T-cell (primary cell): Measurements from ENCODE around the gene ERP27. TPM values are rescaled to one million over a fixed set of nuclear protein-coding genes. Genes with fewer than 3 reads are reported as not detected.

Experiments
- ATAC-seq, 4 experiments: fragments of 200-7000 bp in 3 of 4; fragments of 150-1000 bp in 1 of 4; cut with Tn5 transposase; replicated peaks in 1 of 4; 1 replicate in 3 of 4; 2 replicates in 1 of 4; pipeline ENCODE4 v1.10.0; 2021; ENCODE audit warnings: moderate library complexity in 3 of 4, mild to moderate bottlenecking in 2 of 4, moderate number of reproducible peaks in 1 of 4
- CTCF ChIA-PET, 2 donors: fragments of 300-600 bp; sonication (Branson Sonifier 250); formaldehyde crosslinking; loops; one replicate each; lab custom pipeline; 2022; ENCODE audit warnings: antibody characterized with exemption in 2 of 2; lab: Charles Lee
- POLR2A ChIA-PET, 2 donors: fragments of 300-600 bp; sonication (Branson Sonifier 250); formaldehyde crosslinking; loops; one replicate each; lab custom pipeline; 2022; ENCODE audit warnings: antibody characterized with exemption in 2 of 2; lab: Charles Lee
- DNase-seq, 35 experiments: peaks; one replicate each; pipeline versions ENCODE4 v3.0.0 to v3.0.0-alpha.2; 2013 to 2023
- H3K27ac ChIP-seq: one replicate; pipeline ENCODE4 v1.5.1; 2013; ENCODE audit warnings: low read length
- H3K27me3 ChIP-seq, 2 experiments: replicated peaks in 1 of 2; 1 replicate in 1 of 2; 2 replicates in 1 of 2; pipeline versions ENCODE4 v1.6.1 to v1.7.0; 2013; ENCODE audit warnings: low read length in 1 of 2, mixed read lengths in 1 of 2; ENCODE audit not compliant: control insufficient read depth in 2 of 2, insufficient read depth in 2 of 2; ENCODE audit errors: extremely low read depth in 1 of 2
- H3K36me3 ChIP-seq, 2 donors: 1 replicate in 1 of 2; 2 replicates in 1 of 2; pipeline versions ENCODE4 v1.6.1 to v1.7.0; 2013; ENCODE audit warnings: low read length in 1 of 2; ENCODE audit not compliant: control insufficient read depth in 2 of 2, insufficient read depth in 1 of 2; ENCODE audit errors: extremely low read depth in 1 of 2
- H3K4me1 ChIP-seq, 2 experiments: 1 replicate in 1 of 2; 2 replicates in 1 of 2; pipeline versions ENCODE4 v1.6.1 to v1.7.0; 2013; ENCODE audit warnings: low read length in 2 of 2, mixed read lengths in 1 of 2; ENCODE audit not compliant: insufficient read depth in 2 of 2, control insufficient read depth in 1 of 2; ENCODE audit errors: extremely low read depth in 1 of 2
- H3K4me3 ChIP-seq, 2 donors: 1 replicate in 1 of 2; 2 replicates in 1 of 2; pipeline versions ENCODE4 v1.5.1 to v1.7.0; 2013; ENCODE audit warnings: mild to moderate bottlenecking in 2 of 2, low read length in 1 of 2, moderate library complexity in 1 of 2; ENCODE audit not compliant: control insufficient read depth in 1 of 2; ENCODE audit errors: extremely low read depth in 1 of 2
- H3K9me3 ChIP-seq: 2 replicates; pipeline ENCODE4 v1.7.0; 2013
- H3K27ac Mint-ChIP-seq, 2 donors: one replicate each; pipeline ENCODE4 v1.8.0; 2020 to 2021; ENCODE audit warnings: mild to moderate bottlenecking in 2 of 2, mixed read lengths in 2 of 2
- H3K27me3 Mint-ChIP-seq, 2 donors: one replicate each; pipeline ENCODE4 v1.8.0; 2021 to 2022; ENCODE audit warnings: mixed read lengths in 2 of 2
- H3K36me3 Mint-ChIP-seq: one replicate; pipeline ENCODE4 v1.8.0; 2021; ENCODE audit warnings: mixed read lengths
- H3K4me1 Mint-ChIP-seq, 3 donors: one replicate each; pipeline ENCODE4 v1.8.0; 2020 to 2022; ENCODE audit warnings: mixed read lengths in 3 of 3, mild to moderate bottlenecking in 1 of 3
- H3K4me3 Mint-ChIP-seq, 3 donors: one replicate each; pipeline ENCODE4 v1.8.0; 2020 to 2022; ENCODE audit warnings: mild to moderate bottlenecking in 3 of 3, mixed read lengths in 3 of 3, moderate library complexity in 3 of 3
- H3K9me3 Mint-ChIP-seq, 3 donors: one replicate each; pipeline ENCODE4 v1.8.0; 2020 to 2022; ENCODE audit warnings: mixed read lengths in 3 of 3
- WGBS: methylation state at CpG from one replicate; pipeline ENCODE4 v1.1.5; 2013; ENCODE audit warnings: missing lambda C conversion rate; ENCODE audit not compliant: insufficient coverage; 5-methylcytosine and 5-hydroxymethylcytosine counted together
- total RNA-seq, 35 experiments: library from RNA in 6 of 35; stranded (reverse) in 6 of 35; fragments of 120-200 nt in 1 of 35; gene quantifications; one replicate each; pipeline versions ENCODE4 v1.2.1 to v1.2.4 and lab custom pipeline; 2013 to 2026

ERP27 gene
- total RNA-seq, 5 donors from 2014 or later (not counting 1 experiment from before 2014, with no cell fraction given) = 11.1 to 21.8 (median 14.7) TPM

- Histone ChIP-seq H3K27me3 (no peaks in the 10 kb centered on the region), H3K4me1 (peaks cover 38 to 62% of the 10 kb centered on the region in 2 experiments), H3K9me3 (no peaks in the 10 kb centered on the region), H3K4me3 (peak overlapping the region; percentile 77 to 88), H3K27ac (peak overlapping the region; percentile 97), H3K36me3 (peaks cover 0 to 19% of the 10 kb centered on the region in 2 donors)
- H3K9me3 Mint-ChIP-seq = peaks cover 0 to 4% (median 0%) of the 10 kb centered on the region in 3 donors
- CTCF ChIA-PET = interaction anchor here in 1 of 2 donors (2.0 kb wide), 1 partner anchor 36 kb away, joined by 6 read pairs; no protein-coding TSS in a partner anchor
- DNase-seq (no peak), ATAC-seq (no peak)
- H3K27ac Mint-ChIP-seq = peak overlapping the region; percentile 95 to 98
- H3K36me3 Mint-ChIP-seq = peaks cover 43% of the 10 kb centered on the region
- no peaks in the 10 kb centered on the region for H3K27me3 Mint-ChIP-seq
- POLR2A ChIA-PET = interaction anchor here (0.6 to 2.0 kb wide), 10 partner anchors 11 to 190 kb away, joined by 3 to 6 read pairs (median 3); no protein-coding TSS in a partner anchor
- WGBS = 0% methylated on average over 1 of the region's 3 CpGs
- H3K4me3 Mint-ChIP-seq = peak overlapping the region; percentile 97 to 98 (median 98)
- peaks cover 62 to 72% (median 69%) of the 10 kb centered on the region in 3 donors for H3K4me1 Mint-ChIP-seq
Observed at GRCh38 chr12:14959463-14959862, 21.1 kb upstream of the ERP27 start.

- ChIA-PET POLR2A (interaction anchor here (0.6 to 2.0 kb wide), 10 partner anchors 11 to 189 kb away, joined by 3 to 6 read pairs (median 3); no protein-coding TSS in a partner anchor), CTCF (interaction anchor here in 1 of 2 donors (1.7 to 2.0 kb wide), 2 partner anchors 24 to 37 kb away, joined by 4 to 6 read pairs; no protein-coding TSS in a partner anchor)
- peak overlapping the region; percentile 97 to 98 (median 98) for H3K4me3 Mint-ChIP-seq
- Histone ChIP-seq H3K27me3 (no peaks in the 10 kb centered on the region), H3K27ac (peak overlapping the region; percentile 97), H3K9me3 (no peaks in the 10 kb centered on the region), H3K4me1 (peaks cover 42 to 62% of the 10 kb centered on the region in 2 experiments), H3K36me3 (peaks cover 0 to 23% of the 10 kb centered on the region in 2 donors), H3K4me3 (peak overlapping the region; percentile 77 to 88)
- H3K9me3 Mint-ChIP-seq = peaks cover 0 to 4% (median 0%) of the 10 kb centered on the region in 3 donors
- DNase-seq (peak in 3 of 35 experiments; percentile 27 to 40 (median 39)), ATAC-seq (no peak)
- H3K4me1 Mint-ChIP-seq = peaks cover 62 to 72% (median 69%) of the 10 kb centered on the region in 3 donors
- H3K36me3 Mint-ChIP-seq = peaks cover 47% of the 10 kb centered on the region
- H3K27me3 Mint-ChIP-seq = no peaks in the 10 kb centered on the region
- 3% methylated on average over 9 of the region's 10 CpGs for WGBS
- peak overlapping the region; percentile 95 to 98 for H3K27ac Mint-ChIP-seq
Observed at GRCh38 chr12:14959126-14959440, 20.7 kb upstream of the ERP27 start.

GRCh38 chr12:14958361-14959125 is 20.2 kb upstream of the ERP27 start:
- Mint-ChIP-seq H3K36me3 (peaks cover 52% of the 10 kb centered on the region), H3K4me3 (peak overlapping the region; percentile 97 to 98 (median 98)), H3K9me3 (no peaks in the 10 kb centered on the region), H3K27ac (peak overlapping the region; percentile 95 to 98), H3K27me3 (no peaks in the 10 kb centered on the region), H3K4me1 (peaks cover 62 to 72% (median 69%) of the 10 kb centered on the region in 3 donors)
- 0% methylated on average over 5 of the region's 11 CpGs for WGBS
- Histone ChIP-seq H3K36me3 (peaks cover 0 to 26% of the 10 kb centered on the region in 2 donors), H3K9me3 (no peaks in the 10 kb centered on the region), H3K27ac (peak overlapping the region; percentile 97), H3K4me3 (peak overlapping the region; percentile 77 to 88), H3K27me3 (no peaks in the 10 kb centered on the region), H3K4me1 (peaks cover 42 to 59% of the 10 kb centered on the region in 2 experiments)
- peak in 5 of 35 experiments; percentile 29 to 56 (median 35) for DNase-seq
- ChIA-PET CTCF (interaction anchor here in 1 of 2 donors (1.7 to 2.0 kb wide), 2 partner anchors 25 to 37 kb away, joined by 4 to 6 read pairs; no protein-coding TSS in a partner anchor), POLR2A (interaction anchor here (0.6 to 2.0 kb wide), 6 partner anchors 9 to 183 kb away, joined by 3 to 6 read pairs (median 3); partner anchors contain the start of genes C12orf60 (in 1 of the 2) and WBP11 (in 1 of the 2))
- ATAC-seq = peak in 1 of 4 experiments; percentile 14

- 5% methylated on average over 3 of the region's 5 CpGs for WGBS
- Mint-ChIP-seq H3K4me3 (peak overlapping the region; percentile 97 to 98 (median 98)), H3K27ac (peak overlapping the region; percentile 95 to 98), H3K9me3 (no peaks in the 10 kb centered on the region), H3K36me3 (peaks cover 57% of the 10 kb centered on the region), H3K4me1 (peaks cover 64 to 72% (median 70%) of the 10 kb centered on the region in 3 donors), H3K27me3 (no peaks in the 10 kb centered on the region)
- Histone ChIP-seq H3K27ac (peak overlapping the region; percentile 97), H3K36me3 (peaks cover 0 to 26% of the 10 kb centered on the region in 2 donors), H3K4me1 (peaks cover 40 to 59% of the 10 kb centered on the region in 2 experiments), H3K9me3 (no peaks in the 10 kb centered on the region), H3K4me3 (peak overlapping the region; percentile 77 to 88), H3K27me3 (no peaks in the 10 kb centered on the region)
- ATAC-seq (no peak), DNase-seq (no peak)
- CTCF ChIA-PET = interaction anchor here (0.5 to 1.7 kb wide), 2 partner anchors 26 to 705 kb away, joined by 4 read pairs; no protein-coding TSS in a partner anchor
- POLR2A ChIA-PET = interaction anchor here (1.0 to 2.0 kb wide), 4 partner anchors 9 to 182 kb away, joined by 3 to 6 read pairs (median 4); partner anchors contain the start of genes C12orf60 (in 1 of the 2) and WBP11 (in 1 of the 2)
Observed at GRCh38 chr12:14957551-14958168, 19.3 kb upstream of the ERP27 start.

DNA sequence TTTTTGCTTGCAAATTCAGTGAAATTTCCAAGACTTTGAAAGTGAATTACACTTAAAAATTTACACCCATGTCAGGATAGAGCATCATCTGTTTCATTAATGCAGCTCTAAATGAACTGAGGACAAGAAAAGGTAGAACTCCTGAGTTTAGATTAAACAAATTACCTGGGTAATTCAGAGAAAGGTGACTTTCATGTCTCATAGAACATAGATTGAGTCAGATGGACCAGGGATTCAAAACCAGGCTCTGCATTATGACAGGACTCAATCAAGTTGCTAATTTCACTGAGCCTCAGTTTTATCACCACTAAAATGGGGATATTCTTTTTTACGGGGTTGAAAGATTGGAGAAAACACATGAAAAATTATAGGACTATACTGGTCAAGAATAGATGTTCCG is 18.6 kb upstream of the ERP27 start:
- Mint-ChIP-seq H3K27me3 (no peaks in the 10 kb centered on the region), H3K4me1 (peaks cover 64 to 74% (median 70%) of the 10 kb centered on the region in 3 donors), H3K4me3 (peak overlapping the region; percentile 97 to 98 (median 98)), H3K27ac (peak overlapping the region; percentile 95 to 98), H3K9me3 (no peaks in the 10 kb centered on the region), H3K36me3 (peaks cover 60% of the 10 kb centered on the region)
- Histone ChIP-seq H3K27me3 (no peaks in the 10 kb centered on the region), H3K9me3 (no peaks in the 10 kb centered on the region), H3K4me3 (peak overlapping the region; percentile 77 to 88), H3K27ac (peak overlapping the region; percentile 97), H3K4me1 (peaks cover 44 to 57% of the 10 kb centered on the region in 2 experiments), H3K36me3 (peaks cover 0 to 26% of the 10 kb centered on the region in 2 donors)
- CTCF ChIA-PET = interaction anchor here (0.6 to 1.0 kb wide), 3 partner anchors 9 to 572 kb away, joined by 3 read pairs; no protein-coding TSS in a partner anchor
- ATAC-seq (no peak), DNase-seq (no peak)
- no CpG with 5 or more reads among the region's 2 CpGs for WGBS
- POLR2A ChIA-PET = interaction anchor here (0.8 to 1.8 kb wide), 2 partner anchors 9 to 186 kb away, joined by 3 to 6 read pairs; a partner anchor contains a TSS
